ENCODE results near the gene LAMA2.
A peak's percentile ranks its signal among the peaks of the same experiment; 100 is the strongest.

The LAMA2 gene

DNA sequence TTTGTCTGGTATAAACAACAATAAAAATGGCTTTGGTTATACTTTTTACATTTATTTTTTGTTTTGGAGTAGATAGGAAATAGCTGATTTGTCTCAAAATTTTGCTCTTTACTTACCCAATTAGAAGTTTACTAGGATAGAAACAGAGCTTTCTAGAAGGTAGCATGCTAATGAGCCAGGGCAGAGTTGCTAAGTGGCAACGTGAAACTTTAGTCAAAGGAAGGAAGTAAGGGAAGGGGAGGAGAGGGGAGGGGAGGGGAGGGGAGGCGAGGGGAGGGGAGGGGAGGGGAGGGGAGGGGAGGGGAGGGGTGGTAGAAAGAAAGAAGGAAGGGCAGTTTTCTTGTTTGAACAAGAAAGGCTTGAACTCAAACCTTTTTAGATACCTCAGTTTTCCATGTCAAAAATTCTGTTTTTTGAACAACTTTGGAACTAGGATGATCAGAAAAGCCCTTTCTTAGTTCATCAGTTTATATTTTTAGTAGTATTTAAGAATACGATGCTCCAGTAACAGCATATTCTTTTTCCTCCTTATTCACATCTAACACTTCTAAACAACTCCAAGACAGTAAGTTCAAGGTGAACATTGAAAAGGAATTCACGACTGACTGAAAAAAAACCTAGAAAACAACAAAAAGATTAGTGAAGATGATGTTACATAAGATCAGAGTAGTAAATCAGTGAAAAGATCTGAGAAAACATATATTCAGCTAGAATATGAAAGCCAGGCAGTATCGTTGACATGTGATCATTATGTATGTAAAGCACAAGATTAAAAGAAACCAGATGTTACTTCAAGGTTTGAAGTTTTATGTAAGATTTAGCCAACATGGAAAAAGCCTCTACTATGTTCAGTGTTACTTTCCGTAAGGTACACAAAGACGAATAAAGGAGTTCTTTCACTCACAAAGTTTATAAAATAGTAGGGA, 563.6 kb downstream of the LAMA2 start:
- DNase-seq (ENCODE audit: low spot score), result no peak

DNA sequence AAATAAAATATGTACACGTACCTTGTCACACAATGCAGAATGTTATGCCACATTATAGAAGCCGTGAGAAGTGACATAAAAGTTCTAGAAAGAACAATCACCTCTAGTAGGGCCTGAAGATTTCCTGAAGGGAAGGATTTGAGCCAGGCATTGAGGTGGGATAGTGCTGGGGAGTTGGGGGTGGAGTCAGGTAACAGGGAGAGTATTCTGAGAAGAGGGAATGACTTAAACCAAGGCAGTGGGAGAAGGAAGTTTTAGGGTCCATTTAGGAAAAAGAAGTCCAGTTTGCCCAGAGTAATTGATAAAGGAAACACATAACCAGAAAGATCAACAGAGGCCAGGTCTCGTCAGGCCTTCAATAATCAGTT, 564.2 kb downstream of the LAMA2 start:
- no peak for DNase-seq (ENCODE audit: low spot score)

DNA sequence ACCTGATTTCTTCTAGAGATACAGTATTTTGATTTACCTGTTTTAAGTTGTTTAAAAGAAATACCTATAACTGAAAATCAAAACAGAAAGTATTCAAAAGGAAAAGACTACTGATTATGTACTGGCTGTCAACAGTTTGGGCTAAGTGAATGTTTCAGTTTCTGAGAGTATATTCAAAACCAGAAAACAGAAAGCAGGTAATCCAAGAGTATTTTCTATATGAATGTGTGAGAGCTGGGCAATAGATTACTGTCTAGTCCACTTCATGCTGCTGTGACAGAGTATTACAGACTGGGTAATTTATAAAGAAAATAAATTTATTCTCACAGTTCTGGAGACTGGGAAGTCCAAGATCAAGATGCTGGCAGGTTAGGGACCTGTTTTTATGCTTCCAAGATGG, 566.0 kb downstream of the LAMA2 start:
- no peak for DNase-seq (ENCODE audit: low spot score)

DNA sequence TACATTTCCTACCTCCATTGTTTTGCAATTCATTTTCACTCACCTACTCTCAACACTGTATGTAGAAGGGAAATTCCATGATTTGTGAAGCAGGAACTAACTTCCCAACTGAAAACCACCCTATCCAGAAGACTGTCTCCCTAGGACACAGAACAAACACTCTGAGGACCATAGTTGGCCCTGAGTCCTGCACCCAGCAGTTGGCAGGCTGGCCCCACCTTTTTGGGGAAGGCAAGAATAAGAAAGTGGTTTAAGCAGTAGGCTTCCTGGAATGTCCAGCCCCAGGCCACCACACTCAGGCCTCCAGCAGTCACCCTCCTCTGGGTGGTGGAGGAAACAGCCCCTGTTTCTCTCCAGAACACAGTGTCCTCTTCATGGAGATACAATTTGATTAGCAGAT, 568.2 kb downstream of the LAMA2 start:
- no peak for DNase-seq (ENCODE audit: low spot score)

DNA sequence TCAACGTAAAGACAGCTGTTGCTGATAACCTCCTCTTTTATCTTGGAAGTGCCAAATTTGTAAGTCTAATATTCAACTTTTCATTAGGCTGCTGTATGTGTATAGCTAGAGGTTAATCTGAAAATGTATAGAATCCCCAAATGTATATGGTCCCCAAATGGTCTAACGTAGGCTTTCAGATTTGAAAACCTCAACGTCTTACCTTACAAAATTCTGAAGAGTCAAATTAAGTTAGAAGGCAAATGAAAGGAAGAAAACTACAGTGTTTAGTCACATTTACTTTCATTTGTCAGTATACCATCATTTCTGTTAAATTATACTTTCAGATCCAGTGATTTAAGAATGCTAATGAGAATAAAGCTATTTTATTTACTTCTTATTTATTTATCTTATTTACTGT, 570.1 kb downstream of the LAMA2 start:
- no peak for DNase-seq (ENCODE audit: low spot score)

DNA sequence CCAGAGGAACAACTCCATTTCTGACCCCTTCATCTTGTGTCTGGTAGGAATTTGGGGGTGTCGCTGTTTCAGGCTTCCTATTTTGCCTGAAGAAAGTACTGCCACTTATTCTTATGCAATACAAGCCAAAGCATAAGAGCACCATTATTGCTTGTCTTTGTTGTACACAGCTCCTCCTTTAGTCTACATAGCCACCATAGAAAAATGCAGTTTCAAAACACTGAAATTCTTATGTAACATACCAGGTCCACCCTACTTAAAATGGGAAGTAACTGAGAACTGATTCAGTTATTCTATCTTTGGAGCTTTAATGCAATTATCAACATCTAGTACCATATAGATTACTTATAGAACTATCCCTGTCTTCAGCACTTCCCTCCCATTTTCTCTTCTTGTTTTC, 571.5 kb downstream of the LAMA2 start:
- no peak for DNase-seq (ENCODE audit: low spot score)

DNA sequence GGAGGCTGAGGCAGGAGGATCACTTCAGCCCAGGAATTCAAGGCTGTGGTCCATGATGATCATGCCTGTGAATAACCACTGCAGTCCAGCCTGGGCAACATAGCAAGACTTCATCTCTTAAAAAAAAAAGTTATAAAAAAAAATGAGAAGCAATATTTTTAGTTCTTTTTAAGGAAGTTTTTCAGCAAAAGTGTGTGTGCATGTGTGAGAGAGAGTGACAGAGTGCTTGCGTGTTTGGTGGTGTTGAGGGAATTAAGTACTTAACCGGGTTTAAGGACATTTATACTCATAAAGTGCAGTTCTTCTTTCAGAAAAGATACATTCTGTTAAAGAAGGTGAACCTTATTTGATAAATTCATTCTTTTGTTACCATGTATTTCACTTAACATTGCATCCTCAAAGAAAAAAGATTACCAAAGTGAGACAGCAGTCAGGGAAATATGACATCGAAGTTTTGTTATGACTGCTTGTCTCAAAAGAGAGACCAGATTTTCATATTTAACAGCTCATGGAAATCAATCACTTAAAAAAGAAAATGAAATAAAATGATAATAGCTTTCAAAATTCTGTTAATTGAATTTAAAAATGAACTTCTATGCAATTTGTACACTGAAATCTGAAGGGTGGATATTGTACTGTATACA, 572.3 kb downstream of the LAMA2 start:
- no peak for DNase-seq (ENCODE audit: low spot score)

DNA sequence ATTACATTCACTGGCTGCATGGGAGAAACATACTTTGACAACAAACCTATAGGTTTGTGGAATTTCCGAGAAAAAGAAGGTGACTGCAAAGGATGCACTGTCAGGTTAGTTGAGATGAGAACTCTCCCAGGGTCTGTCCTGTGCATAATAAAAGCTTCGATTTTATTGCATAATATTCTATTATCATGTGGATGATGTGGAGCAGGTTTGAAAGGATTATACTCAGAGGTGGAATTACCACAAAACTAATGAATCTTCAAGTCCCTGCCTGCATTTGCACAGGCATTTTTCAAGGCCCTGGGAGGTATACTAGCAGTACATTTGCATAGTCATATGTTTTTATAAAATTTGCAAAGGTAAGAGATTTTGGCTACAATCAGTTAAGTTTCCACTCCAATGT, 577.3 kb downstream of the LAMA2 start:
- DNase-seq (ENCODE audit: low spot score), result no peak

DNA sequence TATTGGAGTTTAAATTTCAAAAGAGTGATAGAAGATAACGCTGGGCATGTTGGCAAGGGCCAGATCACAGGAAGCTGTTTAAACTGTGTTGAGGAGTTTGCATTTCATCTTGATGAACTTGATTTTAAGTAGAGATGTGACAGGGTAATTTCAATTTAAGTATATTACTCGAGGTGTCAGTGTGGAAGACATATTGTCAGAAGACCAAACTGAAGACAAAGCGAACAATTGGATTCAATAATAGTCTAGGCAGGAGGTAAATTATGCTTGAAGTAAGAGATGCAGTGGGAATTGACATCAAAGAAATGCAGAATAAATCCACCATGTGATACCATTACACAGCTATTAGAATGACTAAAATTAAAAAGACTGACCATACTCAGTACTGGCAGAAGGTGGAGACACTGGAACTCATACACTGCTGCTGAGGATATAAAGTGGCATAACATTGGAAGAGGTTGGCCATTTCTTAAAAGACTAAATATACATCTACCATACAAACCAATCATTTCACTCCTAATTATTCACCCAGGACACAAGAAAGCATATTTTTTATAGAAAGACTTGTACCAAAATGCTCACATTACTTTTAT, 586.2 kb downstream of the LAMA2 start:
- DNase-seq (ENCODE audit: low spot score), result no peak

DNA sequence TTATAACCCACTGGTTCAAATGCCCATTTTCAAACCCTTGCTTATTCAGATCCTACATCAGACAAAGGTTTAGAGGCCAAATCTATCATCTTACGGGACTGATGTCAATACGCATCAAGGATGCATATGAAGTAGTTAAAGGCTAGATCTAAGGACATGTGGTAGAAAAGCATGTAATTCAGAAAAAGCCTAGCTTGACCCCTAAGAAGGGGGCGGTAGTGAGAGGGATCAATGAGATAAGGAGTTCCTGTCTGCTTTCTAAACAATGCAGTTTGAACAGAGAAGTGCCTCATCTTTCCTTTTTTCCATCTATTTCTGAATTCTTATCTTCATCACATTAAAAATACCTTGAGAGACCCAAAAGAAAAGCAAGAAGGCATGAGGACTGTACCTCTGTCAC, 589.3 kb downstream of the LAMA2 start:
- no peak for DNase-seq (ENCODE audit: low spot score)

DNA sequence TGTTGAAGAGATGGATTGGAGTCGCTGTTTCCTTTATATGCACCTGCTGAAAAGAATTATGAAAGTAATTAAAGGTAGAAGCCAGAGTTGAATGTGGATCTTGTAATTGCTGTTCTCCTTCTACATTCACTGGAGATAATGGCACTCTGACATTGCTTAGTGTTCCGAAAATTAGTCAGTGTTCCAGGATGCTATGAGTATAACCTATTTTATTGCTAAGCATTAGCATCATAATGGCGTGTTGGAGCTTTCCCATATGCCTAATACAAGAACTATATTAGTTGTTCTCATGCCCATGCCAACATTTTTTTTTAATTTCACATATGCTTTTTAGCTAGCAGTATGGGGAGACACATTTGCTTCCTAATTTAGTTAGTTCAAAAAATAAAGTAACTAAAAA, 590.6 kb downstream of the LAMA2 start:
- no peak for DNase-seq (ENCODE audit: low spot score)

DNA sequence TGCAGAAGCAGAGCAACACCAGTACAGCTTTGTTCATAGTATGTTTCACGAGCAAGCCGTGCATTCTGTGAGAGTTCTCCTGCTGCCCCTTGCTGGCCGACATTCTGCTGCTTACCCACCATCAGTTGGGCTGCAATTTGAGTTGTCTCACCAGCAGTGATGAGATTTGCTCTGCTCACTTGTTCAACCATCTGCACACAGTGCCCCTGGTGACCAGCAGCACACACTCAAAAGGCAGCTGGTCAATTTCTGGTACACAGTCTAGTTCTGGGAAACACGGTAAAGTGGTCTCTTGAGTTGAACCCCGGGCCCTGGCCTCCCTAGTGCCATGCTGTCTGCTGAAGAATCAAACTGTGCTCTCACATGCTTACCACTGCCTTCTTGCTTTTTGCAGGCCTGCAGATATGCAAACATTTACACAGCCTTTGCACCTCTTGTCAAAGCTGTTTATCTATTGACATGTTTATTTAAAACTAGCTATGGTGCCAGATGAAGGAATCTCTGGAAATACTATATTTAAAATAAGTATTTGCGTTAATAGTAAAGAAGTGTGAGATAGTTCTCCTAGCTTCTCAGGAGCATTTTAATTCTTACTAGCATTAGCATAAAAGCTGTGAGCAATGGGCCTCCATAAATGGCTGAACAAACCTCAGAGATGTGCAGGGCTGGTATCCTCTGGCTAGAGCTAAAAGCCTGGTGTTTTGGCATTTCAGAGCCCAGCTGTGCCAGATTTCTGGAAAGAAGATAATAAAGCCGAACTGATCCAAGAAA, 592.7 kb downstream of the LAMA2 start:
- DNase-seq (ENCODE audit: low spot score), result peak; percentile 46

DNA sequence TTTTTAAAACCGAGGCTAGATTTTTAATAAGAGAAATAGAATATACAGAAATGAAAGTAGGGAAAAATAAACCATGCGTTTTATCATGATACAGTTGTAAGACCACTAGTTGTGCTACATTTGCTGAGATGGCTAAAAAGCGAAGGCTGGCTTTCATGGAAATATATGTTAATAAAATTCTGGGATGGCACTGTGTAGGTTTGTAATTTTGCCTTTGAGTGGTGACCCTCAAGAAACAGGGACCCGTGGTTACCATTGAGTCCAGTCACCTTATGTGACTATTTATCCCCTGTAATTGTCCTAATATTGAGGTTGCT, 593.3 kb downstream of the LAMA2 start:
- no peak for DNase-seq (ENCODE audit: low spot score)

DNA sequence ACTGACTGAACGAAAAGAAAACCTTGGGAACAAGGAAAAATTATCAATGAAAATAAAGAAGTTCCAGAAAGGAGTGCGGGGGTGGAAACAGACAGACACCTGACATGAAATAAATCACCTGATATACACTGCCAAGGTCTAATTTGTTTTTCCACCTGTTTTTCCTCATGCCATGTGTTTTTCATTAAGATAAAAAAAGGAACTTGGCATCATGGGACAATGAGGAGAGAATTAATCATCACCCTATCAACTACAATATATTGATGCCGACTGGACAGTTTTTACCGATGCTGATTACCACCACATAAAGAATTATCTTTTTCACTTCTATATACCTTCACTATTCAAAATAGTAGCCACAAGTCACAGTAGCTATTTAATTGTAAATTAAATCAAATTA, 593.9 kb downstream of the LAMA2 start:
- DNase-seq (ENCODE audit: low spot score), result no peak

DNA sequence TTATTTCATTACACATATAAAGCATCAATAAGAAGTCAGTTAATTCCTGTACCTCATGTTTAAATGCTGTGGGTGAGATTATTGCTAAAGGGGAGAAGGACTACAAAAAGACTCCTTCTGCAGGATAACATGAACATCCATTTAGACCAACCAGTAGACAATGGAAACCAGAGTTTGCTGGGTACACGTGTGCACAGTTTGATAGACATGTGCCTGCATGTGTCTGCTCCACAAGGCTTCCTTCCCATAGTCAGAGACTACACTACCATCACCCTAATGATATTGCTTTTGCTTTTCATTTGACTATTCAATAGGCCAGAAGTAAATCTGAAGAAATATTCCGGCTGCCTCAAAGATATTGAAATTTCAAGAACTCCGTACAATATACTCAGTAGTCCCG, 595.4 kb downstream of the LAMA2 start:
- DNase-seq (ENCODE audit: low spot score), result no peak

DNA sequence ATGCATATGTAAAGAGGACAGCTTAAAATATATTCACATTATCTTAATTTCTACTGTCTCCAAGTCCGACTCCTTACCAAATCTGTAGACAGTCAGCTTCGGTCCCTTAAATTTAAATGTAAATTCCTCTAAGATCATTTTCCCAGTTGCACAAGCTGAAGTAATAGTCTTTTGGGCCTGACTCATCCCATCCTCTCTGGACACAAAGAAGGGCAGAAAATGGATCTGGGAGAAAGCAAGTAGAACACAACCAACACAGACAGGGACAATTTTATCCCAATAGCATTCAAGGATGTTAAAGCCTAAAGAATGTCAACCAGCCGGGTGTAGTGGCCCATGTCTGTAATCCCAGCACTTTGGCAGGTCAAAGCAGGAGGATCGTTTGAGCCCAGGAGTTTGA, 598.8 kb downstream of the LAMA2 start:
- DNase-seq (ENCODE audit: low spot score), result no peak

DNA sequence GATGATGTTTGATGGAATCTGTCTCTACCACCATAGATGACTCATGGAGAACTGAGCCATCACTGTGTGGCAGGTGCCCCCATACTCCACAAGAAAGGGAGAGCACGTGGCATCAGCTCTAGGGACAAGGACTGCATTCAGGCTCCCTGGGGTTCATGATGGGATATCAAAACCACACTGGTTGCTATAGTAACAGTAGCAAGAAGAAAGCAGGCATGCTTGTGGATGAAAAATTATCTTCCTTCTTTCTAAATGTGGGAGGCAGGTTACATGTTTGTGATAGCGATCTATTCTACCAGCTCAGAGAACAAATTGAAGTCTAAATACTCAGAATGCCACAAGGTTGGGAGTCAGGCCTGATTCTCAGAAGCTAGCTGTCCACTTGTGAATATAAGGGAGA, 602.8 kb downstream of the LAMA2 start:
- DNase-seq (ENCODE audit: low spot score), result no peak

DNA sequence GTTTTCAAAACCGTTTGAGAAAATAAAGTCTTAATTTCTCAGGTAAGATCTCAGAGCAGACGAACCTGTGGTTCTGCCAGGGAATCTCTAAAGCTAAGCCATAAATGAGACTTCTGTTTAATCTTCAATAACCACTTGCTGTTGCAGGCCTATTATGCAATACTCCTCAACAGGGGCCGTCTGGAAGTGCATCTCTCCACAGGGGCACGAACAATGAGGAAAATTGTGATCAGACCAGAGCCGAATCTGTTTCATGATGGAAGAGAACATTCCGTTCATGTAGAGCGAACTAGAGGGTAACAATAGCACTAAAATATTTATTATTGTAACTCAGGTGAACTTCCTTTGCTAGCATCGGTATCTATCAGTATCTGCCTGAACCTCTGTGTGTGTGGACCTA, 603.4 kb downstream of the LAMA2 start:
- no peak for DNase-seq (ENCODE audit: low spot score)

DNA sequence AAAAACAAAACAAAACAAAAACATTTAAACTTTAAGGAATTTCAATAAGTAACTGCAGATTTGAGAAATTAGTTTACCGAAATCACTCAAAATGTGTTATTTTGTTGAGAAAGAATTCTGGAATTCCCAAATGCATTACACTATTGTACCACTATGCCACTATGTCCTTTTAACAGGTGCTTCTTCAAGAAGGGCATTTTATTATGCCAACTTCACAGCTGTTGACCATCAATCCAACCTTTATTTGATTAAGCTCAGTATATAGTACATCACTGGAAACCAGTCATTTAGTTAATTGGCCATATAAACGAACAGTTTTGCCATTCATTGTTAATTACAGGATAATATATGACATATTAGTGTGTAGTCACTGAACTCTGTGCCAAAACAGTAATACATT, 605.4 kb downstream of the LAMA2 start:
- DNase-seq (ENCODE audit: low spot score), result no peak

DNA sequence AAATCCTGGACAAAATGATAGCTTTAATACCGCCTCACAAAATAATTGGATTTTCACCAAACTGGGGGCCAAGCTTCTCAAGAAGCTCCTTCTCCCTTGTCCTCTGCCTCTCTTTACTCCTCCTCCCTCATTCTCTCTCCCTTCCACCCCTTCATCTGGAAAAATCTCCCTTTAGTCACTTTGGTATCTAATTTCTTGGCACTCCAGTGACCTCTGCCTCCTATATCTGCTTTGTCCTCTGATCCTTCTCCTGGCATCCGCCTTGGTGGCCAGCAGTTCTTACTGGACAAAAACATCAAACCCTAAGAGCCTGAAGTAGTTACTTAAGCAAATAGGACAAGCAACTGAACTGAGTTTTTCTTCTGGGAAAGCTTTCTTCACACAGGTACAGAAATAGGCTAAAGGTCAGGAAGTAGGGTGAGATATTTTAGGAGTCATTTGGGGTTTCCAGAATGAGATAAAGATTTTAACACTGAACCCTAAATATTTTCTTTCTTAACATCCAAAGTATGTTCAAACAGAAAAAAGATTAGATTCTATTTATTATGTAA, 606.4 kb downstream of the LAMA2 start:
- no peak for DNase-seq (ENCODE audit: low spot score)

DNA sequence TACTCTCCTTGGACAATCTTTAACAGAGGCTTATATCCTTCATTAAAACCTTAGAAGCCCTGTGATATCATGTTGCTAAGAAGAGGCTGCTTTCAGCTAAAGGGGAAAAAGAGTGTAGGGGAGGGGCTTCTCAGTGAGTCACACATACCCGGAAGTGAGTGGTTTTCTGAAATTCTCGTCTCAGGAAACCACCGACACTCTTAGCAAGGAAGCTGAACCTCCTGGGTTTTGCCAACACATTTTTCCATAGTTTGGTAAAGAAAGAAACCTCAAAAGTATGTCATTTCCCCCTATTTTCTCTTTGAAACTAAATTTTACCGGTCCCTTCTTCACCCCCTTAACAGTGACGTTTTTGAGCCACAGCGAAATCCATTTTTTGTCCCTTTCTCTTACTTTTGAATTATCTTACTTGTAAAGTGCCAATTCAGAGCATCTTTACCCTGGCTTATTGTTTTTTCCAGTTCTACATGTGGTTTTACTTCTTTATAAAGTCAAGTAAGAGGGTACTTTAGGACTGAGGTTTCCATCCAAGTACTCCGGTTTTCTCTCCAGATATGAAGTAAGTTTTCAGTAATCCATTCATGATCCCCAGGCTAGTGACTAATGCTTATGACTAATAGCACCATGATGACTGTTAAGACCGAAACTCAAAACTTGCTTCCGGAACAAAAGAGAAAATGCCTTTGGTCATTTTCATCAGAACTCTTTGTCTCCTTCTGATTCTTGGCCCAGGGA, 607.8 kb downstream of the LAMA2 start:
- DNase-seq (ENCODE audit: low spot score), result no peak

DNA sequence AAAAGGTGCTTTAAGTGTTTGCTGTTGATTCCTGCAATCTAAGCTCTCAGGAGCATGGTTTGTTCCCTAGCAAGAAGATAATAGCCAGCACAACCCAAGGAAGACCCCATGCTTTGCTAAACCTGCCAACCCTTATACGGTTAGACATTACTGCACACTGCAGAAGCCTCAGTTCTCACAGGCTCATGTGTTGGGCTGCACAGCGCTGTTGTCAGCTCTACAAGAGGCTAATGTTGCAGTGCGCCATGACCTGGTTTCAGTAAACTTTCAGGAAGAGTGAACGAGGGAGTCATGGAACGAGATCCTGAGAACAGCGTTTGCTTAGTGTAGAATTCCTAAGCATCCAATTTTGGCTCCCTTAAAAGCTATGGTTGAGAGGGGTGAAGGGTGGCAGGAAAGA, 608.5 kb downstream of the LAMA2 start:
- DNase-seq (ENCODE audit: low spot score), result no peak
